DMS153 (cell line): ENCODE data around the gene RABL6.
A peak's percentile ranks its signal among the peaks of the same experiment; 100 is the strongest.
"Not testable (repeated sequence)": the region's sequence is repeated elsewhere in the genome, so short reads cannot be mapped to it uniquely, and the experiment has no call there.

ENCODE experiments used
- DNase-seq: peaks from one replicate; lab custom pipeline; 2025; lab: John Stamatoyannopoulos, UW

Gene RABL6

GRCh38 chr9:136835932-136836904, 28.5 kb downstream of the RABL6 start:
- DNase-seq, result no peak

DNA sequence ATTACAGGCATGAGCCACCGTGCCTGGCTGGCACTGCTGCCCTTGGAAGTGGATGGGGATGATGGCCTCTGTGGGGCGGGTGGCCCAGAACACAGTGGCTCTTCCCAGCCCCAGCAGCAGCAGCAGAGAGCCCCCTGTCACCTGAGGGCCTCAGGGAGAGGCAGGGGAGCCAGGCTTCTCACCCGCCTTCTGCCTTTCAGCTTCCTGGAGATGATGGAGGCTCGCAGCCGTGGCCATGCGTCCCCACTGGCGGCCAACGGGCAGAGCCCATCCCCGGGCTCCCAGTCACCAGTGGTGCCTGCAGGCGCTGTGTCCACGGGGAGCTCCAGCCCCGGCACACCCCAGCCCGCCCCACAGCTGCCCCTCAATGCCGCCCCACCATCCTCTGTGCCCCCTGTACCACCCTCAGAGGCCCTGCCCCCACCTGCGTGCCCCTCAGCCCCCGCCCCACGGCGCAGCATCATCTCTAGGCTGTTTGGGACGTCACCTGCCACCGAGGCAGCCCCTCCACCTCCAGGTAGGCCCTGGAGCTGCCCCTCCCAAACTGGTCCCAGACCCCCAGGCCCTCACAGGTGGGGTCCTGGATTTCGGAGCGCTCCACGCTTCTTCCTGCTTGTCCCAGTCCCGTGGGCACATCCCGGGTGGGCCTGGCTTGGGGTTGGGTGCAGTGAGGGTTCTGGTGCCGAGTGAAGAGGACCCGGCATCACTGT, 29.6 kb downstream of the RABL6 start:
- no peak for DNase-seq

DNA sequence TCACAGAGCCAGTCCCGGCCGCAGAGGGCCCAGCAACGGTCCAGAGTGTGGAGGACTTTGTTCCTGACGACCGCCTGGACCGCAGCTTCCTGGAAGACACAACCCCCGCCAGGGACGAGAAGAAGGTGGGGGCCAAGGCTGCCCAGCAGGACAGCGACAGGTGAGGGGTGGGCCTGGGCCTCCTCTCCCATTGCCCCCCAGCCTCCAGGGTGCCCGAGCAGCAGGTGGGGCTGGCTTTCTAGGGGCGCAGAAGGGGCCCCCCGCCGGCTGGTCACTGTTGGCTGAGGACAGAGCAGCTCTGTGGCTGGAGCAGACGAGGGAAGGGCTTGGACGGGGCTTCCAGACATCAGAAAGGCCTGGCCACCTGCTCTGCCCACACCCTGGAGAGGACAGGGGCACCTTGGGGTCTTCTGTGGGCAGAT, 30.1 kb downstream of the RABL6 start:
- not testable (repeated sequence) for DNase-seq

DNA sequence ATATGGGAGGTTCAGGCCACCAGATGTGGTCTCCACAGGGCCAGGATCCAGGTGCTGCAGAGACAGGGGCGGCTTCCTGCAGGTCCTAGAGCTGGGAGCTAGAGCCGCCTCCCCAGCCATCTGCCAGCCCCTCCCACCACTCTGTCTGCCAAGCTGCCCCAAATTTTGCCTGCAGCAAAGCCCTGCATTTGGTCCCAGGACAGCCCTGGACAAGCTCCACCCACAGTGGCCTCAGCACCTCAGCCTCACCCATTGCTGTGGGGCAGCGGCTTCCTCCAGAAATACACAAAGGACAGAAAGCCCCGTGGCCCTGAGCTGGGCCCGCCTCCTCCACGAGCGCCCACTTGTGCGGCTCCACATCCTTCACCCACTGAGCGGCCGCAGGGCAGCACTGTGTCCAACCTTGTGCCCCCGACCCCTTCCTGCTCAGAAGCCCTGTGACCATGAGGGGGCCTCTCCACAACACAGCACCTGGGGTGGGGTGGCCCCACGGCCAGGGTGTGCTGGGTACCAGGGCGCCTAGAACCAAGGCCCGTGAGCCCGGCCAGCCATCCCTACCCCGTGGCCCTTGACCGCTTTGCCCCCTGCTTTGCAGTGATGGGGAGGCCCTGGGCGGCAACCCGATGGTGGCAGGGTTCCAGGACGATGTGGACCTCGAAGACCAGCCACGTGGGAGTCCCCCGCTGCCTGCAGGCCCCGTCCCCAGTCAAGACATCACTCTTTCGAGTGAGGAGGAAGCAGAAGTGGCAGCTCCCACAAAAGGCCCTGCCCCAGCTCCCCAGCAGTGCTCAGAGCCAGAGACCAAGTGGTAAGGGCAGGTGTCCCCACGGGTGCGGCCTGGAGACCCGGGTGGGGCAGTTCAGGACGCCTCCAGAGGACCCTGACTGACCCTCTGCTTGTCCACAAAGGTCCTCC, 30.8 kb downstream of the RABL6 start:
- no peak for DNase-seq

DNA sequence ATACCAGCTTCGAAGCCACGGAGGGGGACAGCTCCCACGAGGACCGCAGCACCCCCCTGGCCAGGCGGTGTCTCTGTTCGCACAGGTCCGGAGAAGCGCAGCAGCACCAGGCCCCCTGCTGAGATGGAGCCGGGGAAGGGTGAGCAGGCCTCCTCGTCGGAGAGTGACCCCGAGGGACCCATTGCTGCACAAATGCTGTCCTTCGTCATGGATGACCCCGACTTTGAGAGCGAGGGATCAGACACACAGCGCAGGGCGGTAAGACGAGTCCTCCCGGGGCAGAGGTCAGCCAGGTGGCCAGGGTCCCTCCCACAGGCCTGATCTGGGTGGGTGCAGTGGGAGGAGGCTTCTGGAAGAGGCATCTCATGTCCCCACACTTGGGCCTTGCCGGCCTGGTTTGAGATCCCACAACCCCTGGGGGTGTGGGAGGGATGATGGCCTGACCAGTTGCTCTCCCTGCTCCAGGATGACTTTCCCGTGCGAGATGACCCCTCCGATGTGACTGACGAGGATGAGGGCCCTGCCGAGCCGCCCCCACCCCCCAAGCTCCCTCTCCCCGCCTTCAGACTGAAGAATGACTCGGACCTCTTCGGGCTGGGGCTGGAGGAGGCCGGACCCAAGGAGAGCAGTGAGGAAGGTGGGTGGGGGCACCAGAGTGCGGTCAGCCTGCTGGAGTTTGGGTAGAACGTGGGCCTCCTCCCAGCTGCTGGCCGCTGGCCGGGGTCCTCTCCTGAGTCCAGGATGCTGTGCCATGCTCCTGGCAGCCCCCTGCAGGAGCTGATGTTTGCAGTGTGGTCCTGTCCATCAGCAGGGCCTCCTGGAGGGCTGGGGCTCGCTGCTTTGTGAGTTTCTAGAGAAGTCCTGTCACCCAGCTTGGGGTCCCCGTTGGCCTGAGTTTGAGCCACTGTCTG, 31.7 kb downstream of the RABL6 start:
- no peak for DNase-seq

GRCh38 chr9:136840140-136840876, 32.6 kb downstream of the RABL6 start:
- DNase-seq, result no peak

- DNase-seq, result peak; percentile 78
Observed at GRCh38 chr9:136840877-136841645, 33.3 kb downstream of the RABL6 start.

DNA sequence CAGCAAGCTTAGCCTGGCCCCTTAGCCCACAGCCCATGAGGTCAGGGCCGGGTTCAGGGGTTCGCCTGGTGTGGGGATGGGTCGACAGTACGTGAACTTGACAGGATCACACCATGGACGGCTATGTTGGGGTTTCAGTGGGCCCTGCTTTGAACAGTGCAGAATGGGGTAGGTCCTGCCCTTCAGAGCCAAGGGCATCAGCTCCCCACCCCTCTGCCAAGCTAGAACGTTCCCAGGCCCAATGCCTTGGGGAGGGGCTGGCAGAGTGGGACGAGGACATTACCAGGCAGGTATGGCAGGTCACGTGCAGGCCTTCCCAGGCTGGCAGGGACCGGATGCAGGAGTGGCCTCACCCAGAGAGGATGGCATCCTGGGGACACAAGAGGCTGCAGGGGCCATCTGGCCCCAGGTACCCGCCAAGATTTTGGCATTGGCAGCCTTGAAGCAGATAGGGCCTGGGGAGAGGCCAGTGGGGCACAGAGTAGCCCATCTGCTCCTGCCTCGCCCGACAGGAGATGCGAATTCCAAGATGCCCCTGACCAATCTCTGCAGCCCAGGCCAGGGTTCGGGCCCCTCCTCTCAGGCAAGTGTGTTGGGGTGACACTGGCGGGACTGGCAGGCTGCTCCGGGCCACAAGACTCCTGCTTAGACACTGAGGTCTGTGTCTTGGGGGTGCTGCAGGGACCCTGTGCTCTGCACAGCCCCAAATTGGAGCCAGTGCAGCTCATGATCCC, 34.1 kb downstream of the RABL6 start:
- DNase-seq, result peak; percentile 39

DNA sequence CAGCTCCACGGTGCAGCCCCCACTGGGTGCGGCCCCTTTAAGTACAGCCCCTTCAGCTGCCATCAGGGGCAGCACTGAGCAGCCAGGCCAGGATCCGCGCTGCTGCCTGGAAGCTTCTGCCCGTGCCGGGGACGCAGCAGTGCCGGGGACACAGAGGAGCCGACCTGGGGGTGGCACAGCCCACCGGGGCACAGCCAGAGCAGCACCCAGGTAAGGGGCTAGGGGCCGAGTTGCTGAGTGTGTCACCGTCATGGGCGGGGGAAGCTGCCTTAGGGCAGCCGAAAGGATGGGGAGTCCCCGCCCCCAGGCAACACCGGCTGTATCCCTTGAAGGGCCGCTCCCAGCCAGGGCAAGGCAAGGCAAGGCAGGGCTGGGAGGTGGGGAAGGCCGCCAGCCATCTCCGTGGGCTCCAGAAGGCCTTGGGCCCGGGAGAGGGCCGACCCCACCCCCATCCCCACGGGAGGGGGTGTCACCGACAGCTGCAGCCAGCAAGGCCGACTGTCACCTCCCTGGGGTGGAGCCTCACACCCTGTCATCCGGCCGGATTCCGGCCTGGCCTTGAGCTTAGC, 34.7 kb downstream of the RABL6 start, which contains the start of gene AJM1:
Gene AJM1 (plus strand): TSS at position 99 of the 569 bp plus-strand sequence. CDS start 1,937 bp downstream, outside the sequence.
- peak; percentile 45 for DNase-seq

- DNase-seq, result not testable (repeated sequence)
Observed at GRCh38 chr9:136843159-136843800, 35.5 kb downstream of the RABL6 start.

- not testable (repeated sequence) for DNase-seq
Observed at GRCh38 chr9:136843801-136844740, 36.3 kb downstream of the RABL6 start.

- no peak for DNase-seq
Observed at GRCh38 chr9:136844761-136845464, 37.2 kb downstream of the RABL6 start.

- DNase-seq, result no peak
Observed at GRCh38 chr9:136845465-136846260, 37.9 kb downstream of the RABL6 start.

- no peak for DNase-seq
Observed at GRCh38 chr9:136846376-136847087, 38.8 kb downstream of the RABL6 start.
